CD14-positive monocyte (primary cell): Measurements from ENCODE around the gene CEP128. TPM values are rescaled to one million over a fixed set of nuclear protein-coding genes. Genes with fewer than 3 reads are reported as not detected.

Source experiments
- DNase-seq, 3 donors: peaks; one replicate each; pipeline ENCODE4 v3.0.0-alpha.2; 2011 to 2022
- H2AFZ ChIP-seq: 2 replicates; pipeline ENCODE4 v1.6.0; 2012; ENCODE audit warnings: mild to moderate bottlenecking, low read depth, low read length, inconsistent platforms; ENCODE audit not compliant: insufficient read depth, poor library complexity, severe bottlenecking
- H3K27ac ChIP-seq, 2 donors: 1 replicate in 1 of 2; 2 replicates in 1 of 2; pipeline ENCODE4 v1.5.1; 2012 to 2013; ENCODE audit warnings: low read length in 2 of 2, control low read depth in 1 of 2, inconsistent platforms in 1 of 2, low read depth in 1 of 2, mild to moderate bottlenecking in 1 of 2
- H3K27me3 ChIP-seq, 2 donors: one replicate each; pipeline versions ENCODE4 v1.6.0 to v1.6.1; 2011 to 2013; ENCODE audit warnings: low read length in 2 of 2; ENCODE audit not compliant: control insufficient read depth in 2 of 2, insufficient read depth in 2 of 2
- H3K36me3 ChIP-seq, 2 donors: replicated peaks in 1 of 2; 1 replicate in 1 of 2; 2 replicates in 1 of 2; pipeline versions ENCODE4 v1.5.1 to v1.6.1; 2012 to 2013; ENCODE audit warnings: low read length in 2 of 2, control low read depth in 1 of 2, inconsistent platforms in 1 of 2, mild to moderate bottlenecking in 1 of 2; ENCODE audit not compliant: insufficient read depth in 2 of 2, control insufficient read depth in 1 of 2
- H3K4me1 ChIP-seq, 2 donors: 1 replicate in 1 of 2; 2 replicates in 1 of 2; pipeline versions ENCODE4 v1.5.1 to v1.6.1; 2012 to 2013; ENCODE audit warnings: low read length in 2 of 2, control low read depth in 1 of 2, inconsistent platforms in 1 of 2, mild to moderate bottlenecking in 1 of 2, moderate library complexity in 1 of 2; ENCODE audit not compliant: insufficient read depth in 2 of 2, control insufficient read depth in 1 of 2
- H3K4me2 ChIP-seq: replicated peaks from 2 replicates; pipeline ENCODE3; 2012; ENCODE audit warnings: low read length, moderate library complexity, mild to moderate bottlenecking; ENCODE audit not compliant: poor library complexity, severe bottlenecking; ENCODE audit errors: extremely low read depth
- H3K4me3 ChIP-seq, 3 experiments: fragments of 200-600 bp in 1 of 3; sonication (generic) in 1 of 3; replicated peaks in 1 of 3; 1 replicate in 2 of 3; 2 replicates in 1 of 3; pipeline ENCODE4 v1.5.1; 2011 to 2013; ENCODE audit warnings: low read length in 3 of 3, mild to moderate bottlenecking in 3 of 3, control low read depth in 2 of 3, low read depth in 2 of 3, inconsistent platforms in 1 of 3, moderate library complexity in 1 of 3
- H3K79me2 ChIP-seq: 2 replicates; pipeline ENCODE4 v1.6.0; 2012; ENCODE audit warnings: mild to moderate bottlenecking, control low read depth, inconsistent platforms, low read length, moderate library complexity; ENCODE audit not compliant: insufficient read depth
- H3K9ac ChIP-seq: 2 replicates; pipeline ENCODE4 v1.6.0; 2017; ENCODE audit warnings: low read length, mild to moderate bottlenecking; ENCODE audit not compliant: insufficient read depth, poor library complexity, severe bottlenecking
- H3K9me3 ChIP-seq, 2 donors: replicated peaks in 1 of 2; 1 replicate in 1 of 2; 2 replicates in 1 of 2; pipeline versions ENCODE4 v1.5.1 to v1.6.1; 2012 to 2013; ENCODE audit warnings: low read length in 2 of 2, control low read depth in 1 of 2; ENCODE audit not compliant: control insufficient read depth in 1 of 2, insufficient read depth in 1 of 2
- H4K20me1 ChIP-seq: 2 replicates; pipeline ENCODE4 v1.6.0; 2012; ENCODE audit warnings: mild to moderate bottlenecking, low read length, control low read depth, moderate library complexity; ENCODE audit not compliant: insufficient read depth
- H3K27ac Mint-ChIP-seq, 7 donors: one replicate each; pipeline ENCODE4 v1.8.0; 2020; ENCODE audit warnings: mild to moderate bottlenecking in 7 of 7, mixed read lengths in 7 of 7, moderate library complexity in 6 of 7, inconsistent platforms in 2 of 7
- H3K27me3 Mint-ChIP-seq, 3 donors: one replicate each; pipeline ENCODE4 v1.8.0; 2021 to 2022; ENCODE audit warnings: low read depth in 3 of 3, mild to moderate bottlenecking in 3 of 3, mixed read lengths in 3 of 3, moderate library complexity in 3 of 3, inconsistent platforms in 1 of 3
- H3K36me3 Mint-ChIP-seq, 2 donors: one replicate each; pipeline ENCODE4 v1.8.0; 2020; ENCODE audit warnings: mixed read lengths in 2 of 2, inconsistent platforms in 1 of 2, mild to moderate bottlenecking in 1 of 2
- H3K4me1 Mint-ChIP-seq: one replicate; pipeline ENCODE4 v1.8.0; 2020; ENCODE audit warnings: mild to moderate bottlenecking, mixed read lengths
- H3K4me3 Mint-ChIP-seq, 2 donors: one replicate each; pipeline ENCODE4 v1.8.0; 2020; ENCODE audit warnings: mild to moderate bottlenecking in 2 of 2, mixed read lengths in 2 of 2, moderate library complexity in 1 of 2
- H3K9me3 Mint-ChIP-seq, 7 donors: one replicate each; pipeline ENCODE4 v1.8.0; 2020 to 2022; ENCODE audit warnings: mixed read lengths in 7 of 7, mild to moderate bottlenecking in 6 of 7, moderate library complexity in 6 of 7, inconsistent platforms in 2 of 7
- CTCF ChIP-seq: fragments of 200-600 bp; IDR thresholded peaks from one replicate; pipeline ENCODE4 v1.8.0; 2022; ENCODE audit warnings: antibody characterized with exemption, mild to moderate bottlenecking
- WGBS: methylation state at CpG from one replicate; pipeline ENCODE4 v1.1.5; 2013; ENCODE audit warnings: missing lambda C conversion rate; ENCODE audit not compliant: insufficient coverage; 5-methylcytosine and 5-hydroxymethylcytosine counted together
- intact Hi-C, 2 donors: fragments of 100-400 bp; cut with micrococcal nuclease; formaldehyde crosslinking; loops; one replicate each; pipeline versions ENCODE4 v1.15.0 to v1.15.1; 2023
- polyA plus RNA-seq, 3 donors: library from polyadenylated mRNA; depleted of rRNA in 1 of 3; unstranded in 2 of 3; stranded (reverse) in 1 of 3; fragments of 300-500 nt in 2 of 3; fragments of >200 nt in 1 of 3; fragmentation: Illumina TruSeq in 2 of 3; gene quantifications; 1 replicate in 2 of 3; 2 replicates in 1 of 3; pipeline ENCODE4 v1.2.3, GENCODE V29; 2012 to 2021

Gene CEP128
- polyA plus RNA-seq, 3 donors, result 0.41 to 0.88 (median 0.62) TPM

GRCh38 chr14:80494769-80495168 lies 446.8 kb downstream of the CEP128 start:
- Mint-ChIP-seq H3K36me3 (peaks cover 4 to 6% of the 10 kb centered on the region in 2 donors), H3K4me3 (no peak overlapping the region), H3K4me1 (peaks cover 9% of the 10 kb centered on the region), H3K27ac (no peak overlapping the region), H3K9me3 (peaks cover 0 to 1% (median 0%) of the 10 kb centered on the region in 7 donors), H3K27me3 (no peaks in the 10 kb centered on the region)
- no peak overlapping the region for H3K27ac ChIP-seq
- TF ChIP-seq CTCF, result no peak
- no peaks in the 10 kb centered on the region for H3K27me3 ChIP-seq
- no peak overlapping the region for H3K4me2 ChIP-seq
- DNase-seq, result no peak
- no peaks in the 10 kb centered on the region for H4K20me1 ChIP-seq
- H2AFZ ChIP-seq, result no peak overlapping the region
- no peak overlapping the region for H3K4me3 ChIP-seq
- H3K9ac ChIP-seq, result no peak overlapping the region
- no peaks in the 10 kb centered on the region for H3K79me2 ChIP-seq
- H3K4me1 ChIP-seq, result no peaks in the 10 kb centered on the region
- intact Hi-C loops, result no loop called here
- no peaks in the 10 kb centered on the region for H3K9me3 ChIP-seq
- no CpG with 5 or more reads among the region's 2 CpGs for WGBS
- H3K36me3 ChIP-seq, result no peaks in the 10 kb centered on the region

- Histone ChIP-seq H3K27me3 (no peaks in the 10 kb centered on the region), H2AFZ (no peak overlapping the region), H3K4me3 (no peak overlapping the region), H3K79me2 (no peaks in the 10 kb centered on the region), H3K4me1 (no peaks in the 10 kb centered on the region), H3K9ac (no peak overlapping the region), H3K9me3 (no peaks in the 10 kb centered on the region), H4K20me1 (no peaks in the 10 kb centered on the region), H3K4me2 (no peak overlapping the region), H3K36me3 (no peaks in the 10 kb centered on the region), H3K27ac (no peak overlapping the region)
- Mint-ChIP-seq H3K27ac (no peak overlapping the region), H3K4me1 (peaks cover 9% of the 10 kb centered on the region), H3K27me3 (no peaks in the 10 kb centered on the region), H3K9me3 (peaks cover 0 to 1% (median 0%) of the 10 kb centered on the region in 7 donors), H3K36me3 (peaks cover 6 to 7% of the 10 kb centered on the region in 2 donors), H3K4me3 (no peak overlapping the region)
- 95% methylated on average over 3 of the region's 5 CpGs for WGBS
- intact Hi-C loops, result no loop called here
- no peak for TF ChIP-seq CTCF
- DNase-seq, result no peak
These were observed 447.9 kb downstream of the CEP128 start for GRCh38 chr14:80493620-80494019.
